ENCODE data around the gene GZMM.

The GZMM gene

GRCh38 chr19:542173-542866 is 1.5 kb upstream of the GZMM start:
- H3K4me3 Mint-ChIP-seq = no peak overlapping the region
- peak overlapping the region; percentile 94 for H3K27ac Mint-ChIP-seq (ENCODE audit: low read depth)
- ATAC-seq (replicated peaks; ENCODE audit: extremely low read depth, poor library complexity, severe bottlenecking) (no peak), DNase-seq (ENCODE audit: low spot score in 2 of 2) (no peak)
- peaks cover 38% of the 10 kb centered on the region for H3K36me3 Mint-ChIP-seq (ENCODE audit: insufficient read depth)
- H3K27me3 Mint-ChIP-seq = no peaks in the 10 kb centered on the region
- no peaks in the 10 kb centered on the region for H3K9me3 Mint-ChIP-seq
- peaks cover 27% of the 10 kb centered on the region for H3K4me1 Mint-ChIP-seq

- no peak for DNase-seq (ENCODE audit: low spot score in 2 of 2)
- H3K4me3 Mint-ChIP-seq = no peak overlapping the region
- ATAC-seq (replicated peaks; ENCODE audit: extremely low read depth, poor library complexity, severe bottlenecking) = no peak
- no peaks in the 10 kb centered on the region for H3K27me3 Mint-ChIP-seq
- H3K36me3 Mint-ChIP-seq (ENCODE audit: insufficient read depth) = peaks cover 33% of the 10 kb centered on the region
- H3K4me1 Mint-ChIP-seq = peaks cover 33% of the 10 kb centered on the region
- no peaks in the 10 kb centered on the region for H3K9me3 Mint-ChIP-seq
- no peak overlapping the region for H3K27ac Mint-ChIP-seq (ENCODE audit: low read depth)
Observed at GRCh38 chr19:547117-547516, 3.3 kb downstream of the GZMM start.

DNA sequence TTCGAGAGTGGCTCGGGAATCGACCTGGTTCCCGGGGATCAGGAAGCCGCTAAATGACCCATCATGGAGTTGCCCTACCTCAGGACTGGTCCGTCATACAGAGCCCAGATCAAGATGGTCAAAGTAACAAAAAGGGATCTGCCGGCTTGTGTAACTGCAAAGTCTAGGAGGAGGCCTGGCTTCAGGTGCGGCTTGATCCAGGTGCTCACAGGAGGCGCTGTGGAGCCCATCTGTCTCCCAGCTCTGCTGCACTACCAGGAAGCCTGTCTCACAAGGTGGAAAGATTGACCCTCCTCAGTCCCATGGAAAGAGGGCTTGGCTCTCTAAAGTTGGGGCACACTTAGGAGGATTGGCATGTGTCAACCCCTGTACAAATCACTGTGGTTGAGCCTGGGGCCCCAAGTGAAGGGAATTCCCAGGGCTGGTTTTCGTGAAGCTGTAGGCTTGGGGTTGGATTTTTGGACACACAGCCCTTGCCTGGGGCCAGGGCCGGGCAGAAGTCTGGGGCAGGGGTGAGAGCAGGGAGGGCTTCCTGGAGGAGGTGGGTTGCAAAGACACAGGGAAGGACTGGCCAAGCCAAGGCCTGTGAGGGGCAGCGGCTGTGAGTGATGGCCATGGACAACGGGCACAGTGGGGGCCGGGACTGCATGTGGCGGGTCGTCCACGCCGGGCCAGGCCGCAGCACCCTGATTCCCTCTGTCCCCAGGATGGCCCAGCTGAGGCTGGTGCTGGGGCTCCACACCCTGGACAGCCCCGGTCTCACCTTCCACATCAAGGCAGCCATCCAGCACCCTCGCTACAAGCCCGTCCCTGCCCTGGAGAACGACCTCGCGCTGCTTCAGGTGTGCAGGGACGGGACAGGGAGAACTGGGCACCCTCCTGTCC is 4.2 kb downstream of the GZMM start:
- Mint-ChIP-seq H3K36me3 (ENCODE audit: insufficient read depth) (peaks cover 33% of the 10 kb centered on the region), H3K4me1 (peaks cover 32% of the 10 kb centered on the region), H3K27ac (ENCODE audit: low read depth) (peak overlapping the region; percentile 68), H3K27me3 (no peaks in the 10 kb centered on the region), H3K9me3 (no peaks in the 10 kb centered on the region), H3K4me3 (no peak overlapping the region)
- DNase-seq (ENCODE audit: low spot score in 2 of 2) (no peak), ATAC-seq (replicated peaks; ENCODE audit: extremely low read depth, poor library complexity, severe bottlenecking) (no peak)

- no peak overlapping the region for H3K27ac Mint-ChIP-seq (ENCODE audit: low read depth)
- no peaks in the 10 kb centered on the region for H3K27me3 Mint-ChIP-seq
- no peak for DNase-seq (ENCODE audit: low spot score in 2 of 2)
- H3K4me3 Mint-ChIP-seq = no peak overlapping the region
- H3K4me1 Mint-ChIP-seq = peaks cover 22% of the 10 kb centered on the region
- no peak for ATAC-seq (replicated peaks; ENCODE audit: extremely low read depth, poor library complexity, severe bottlenecking)
- H3K36me3 Mint-ChIP-seq (ENCODE audit: insufficient read depth) = peaks cover 22% of the 10 kb centered on the region
- H3K9me3 Mint-ChIP-seq = no peaks in the 10 kb centered on the region
Observed at GRCh38 chr19:548886-549830, 5.3 kb downstream of the GZMM start.

DNA sequence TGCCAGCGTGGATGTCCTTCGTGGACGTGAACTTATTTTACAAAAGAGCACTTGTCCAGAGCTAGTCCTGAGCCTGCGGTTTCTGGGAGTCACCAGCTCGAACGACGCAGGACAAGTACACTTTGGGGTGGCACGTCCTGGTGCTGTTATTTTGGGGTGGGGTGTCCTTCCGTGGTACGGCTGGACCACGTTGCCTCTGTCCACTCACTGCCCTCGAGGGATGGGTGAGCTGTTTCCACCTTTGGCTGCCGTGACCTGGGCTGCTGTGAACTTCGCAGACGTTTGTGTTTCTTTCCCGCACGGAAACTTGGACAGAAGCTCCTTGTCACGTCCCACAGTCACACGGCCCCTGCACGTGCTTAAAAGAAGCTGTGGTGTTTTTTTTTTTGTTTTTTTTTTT is 11.0 kb downstream of the GZMM start:
- Mint-ChIP-seq H3K27me3 (no peaks in the 10 kb centered on the region), H3K36me3 (ENCODE audit: insufficient read depth) (no peaks in the 10 kb centered on the region), H3K9me3 (no peaks in the 10 kb centered on the region), H3K4me3 (no peak overlapping the region), H3K27ac (ENCODE audit: low read depth) (no peak overlapping the region), H3K4me1 (peaks cover 5% of the 10 kb centered on the region)
- ATAC-seq (replicated peaks; ENCODE audit: extremely low read depth, poor library complexity, severe bottlenecking) (no peak), DNase-seq (ENCODE audit: low spot score in 2 of 2) (no peak)

DNA sequence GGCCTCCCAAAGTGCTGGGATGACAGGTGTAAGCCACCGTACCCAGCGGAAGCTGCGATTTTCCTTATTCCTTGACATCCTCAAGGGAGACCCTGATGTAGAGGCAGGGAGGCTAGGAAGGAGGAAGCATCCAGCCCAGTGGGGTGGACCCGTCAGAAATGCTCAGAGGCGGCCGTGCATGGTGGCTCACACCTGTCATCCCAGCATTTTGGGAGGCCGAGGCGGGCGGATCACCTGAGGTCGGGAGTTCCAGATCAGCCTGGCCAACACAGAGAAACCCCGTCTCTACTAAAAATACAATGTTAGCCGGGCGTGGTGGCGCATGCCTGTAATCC is 11.6 kb downstream of the GZMM start:
- no peaks in the 10 kb centered on the region for H3K27me3 Mint-ChIP-seq
- H3K36me3 Mint-ChIP-seq (ENCODE audit: insufficient read depth) = no peaks in the 10 kb centered on the region
- no peak overlapping the region for H3K4me3 Mint-ChIP-seq
- no peak for ATAC-seq (replicated peaks; ENCODE audit: extremely low read depth, poor library complexity, severe bottlenecking)
- H3K4me1 Mint-ChIP-seq = peaks cover 5% of the 10 kb centered on the region
- DNase-seq (ENCODE audit: low spot score in 2 of 2) = no peak
- no peaks in the 10 kb centered on the region for H3K9me3 Mint-ChIP-seq
- H3K27ac Mint-ChIP-seq (ENCODE audit: low read depth) = no peak overlapping the region

GRCh38 chr19:556611-557382 is 12.9 kb downstream of the GZMM start:
- DNase-seq (ENCODE audit: low spot score in 2 of 2) = no peak
- Mint-ChIP-seq H3K36me3 (ENCODE audit: insufficient read depth) (no peaks in the 10 kb centered on the region), H3K4me3 (no peak overlapping the region), H3K27ac (ENCODE audit: low read depth) (no peak overlapping the region), H3K4me1 (peaks cover 1% of the 10 kb centered on the region), H3K27me3 (no peaks in the 10 kb centered on the region), H3K9me3 (no peaks in the 10 kb centered on the region)
- no peak for ATAC-seq (replicated peaks; ENCODE audit: extremely low read depth, poor library complexity, severe bottlenecking)

GRCh38 chr19:558770-559439 is 15.1 kb downstream of the GZMM start:
- Mint-ChIP-seq H3K4me1 (no peaks in the 10 kb centered on the region), H3K9me3 (no peaks in the 10 kb centered on the region), H3K27me3 (no peaks in the 10 kb centered on the region), H3K4me3 (no peak overlapping the region), H3K36me3 (ENCODE audit: insufficient read depth) (no peaks in the 10 kb centered on the region), H3K27ac (ENCODE audit: low read depth) (no peak overlapping the region)
- no peak for ATAC-seq (replicated peaks; ENCODE audit: extremely low read depth, poor library complexity, severe bottlenecking)
- DNase-seq (ENCODE audit: low spot score in 2 of 2) = no peak

DNA sequence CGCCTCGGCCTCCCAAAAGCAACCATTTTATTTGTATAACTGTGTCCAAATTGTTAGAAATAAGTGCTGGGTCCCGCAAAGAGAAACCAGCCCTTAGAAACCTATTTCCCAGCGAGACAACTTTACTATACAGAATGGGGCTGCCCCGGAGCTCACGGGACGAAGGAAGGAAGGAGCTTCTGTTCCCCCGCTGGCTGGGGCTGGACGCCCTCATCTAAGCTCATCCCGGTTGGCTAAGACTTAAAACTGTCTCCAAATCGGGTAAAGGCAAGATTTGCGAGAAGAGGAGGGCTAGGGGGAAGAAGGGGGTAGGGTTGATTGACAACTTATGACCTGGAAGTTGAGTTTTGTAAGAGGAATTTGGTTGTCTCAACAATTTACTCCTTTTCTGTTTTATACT is 16.3 kb downstream of the GZMM start:
- no peak for ATAC-seq (replicated peaks; ENCODE audit: extremely low read depth, poor library complexity, severe bottlenecking)
- H3K36me3 Mint-ChIP-seq (ENCODE audit: insufficient read depth) = no peaks in the 10 kb centered on the region
- H3K27me3 Mint-ChIP-seq = no peaks in the 10 kb centered on the region
- H3K4me3 Mint-ChIP-seq = no peak overlapping the region
- no peak for DNase-seq (ENCODE audit: low spot score in 2 of 2)
- H3K9me3 Mint-ChIP-seq = no peaks in the 10 kb centered on the region
- H3K4me1 Mint-ChIP-seq = no peaks in the 10 kb centered on the region
- no peak overlapping the region for H3K27ac Mint-ChIP-seq (ENCODE audit: low read depth)

DNA sequence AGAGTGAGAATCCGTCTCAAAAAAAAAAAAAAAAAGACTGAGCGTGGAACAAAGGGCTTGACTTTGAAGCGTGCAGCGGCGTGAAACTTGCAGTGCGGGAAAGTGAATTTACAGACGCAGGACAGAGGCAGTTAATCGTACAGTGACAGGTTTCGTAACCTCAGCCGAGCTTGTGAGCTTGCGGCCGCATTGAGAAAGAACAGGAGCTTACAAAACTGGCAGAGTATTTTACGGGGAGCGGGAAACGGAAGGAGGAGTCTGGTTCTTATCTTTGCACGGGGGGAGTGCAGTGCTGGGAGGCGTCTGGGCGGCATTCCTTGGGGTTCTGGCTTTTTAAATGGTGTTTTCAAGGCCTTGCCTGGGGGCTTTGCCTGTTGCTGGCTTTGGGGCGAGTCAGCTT is 22.6 kb downstream of the GZMM start:
- Mint-ChIP-seq H3K9me3 (no peaks in the 10 kb centered on the region), H3K27me3 (no peaks in the 10 kb centered on the region), H3K4me3 (no peak overlapping the region), H3K36me3 (ENCODE audit: insufficient read depth) (peaks cover 24% of the 10 kb centered on the region), H3K4me1 (peaks cover 7% of the 10 kb centered on the region), H3K27ac (ENCODE audit: low read depth) (no peak overlapping the region)
- DNase-seq (ENCODE audit: low spot score in 2 of 2) = no peak
- ATAC-seq (replicated peaks; ENCODE audit: extremely low read depth, poor library complexity, severe bottlenecking) = no peak

DNA sequence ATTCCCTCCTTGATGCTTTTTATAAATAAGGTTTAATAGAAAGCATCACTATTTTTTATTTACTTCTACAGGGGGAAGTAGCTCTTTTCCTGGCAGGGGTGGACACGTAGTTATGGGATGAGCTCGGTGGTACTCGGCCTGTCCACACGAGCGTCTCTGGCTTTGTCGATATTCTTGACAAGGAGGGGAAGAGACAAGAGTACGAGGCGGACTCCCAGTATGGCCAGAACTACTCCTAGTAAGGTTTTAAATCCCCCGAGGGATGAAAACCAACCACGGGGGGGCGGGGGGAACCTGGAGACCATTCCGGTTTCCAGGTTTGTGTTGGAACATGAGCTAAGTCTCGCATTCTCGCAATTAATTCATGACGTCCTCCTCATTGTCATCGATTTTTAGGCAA is 23.0 kb downstream of the GZMM start:
- Mint-ChIP-seq H3K36me3 (ENCODE audit: insufficient read depth) (peaks cover 24% of the 10 kb centered on the region), H3K27me3 (no peaks in the 10 kb centered on the region)

More for the DNA sequence above, 23.0 kb downstream of the GZMM start:
- DNase-seq (ENCODE audit: low spot score in 2 of 2) (no peak), ATAC-seq (replicated peaks; ENCODE audit: extremely low read depth, poor library complexity, severe bottlenecking) (no peak)
- Mint-ChIP-seq H3K4me1 (peaks cover 9% of the 10 kb centered on the region), H3K27ac (ENCODE audit: low read depth) (no peak overlapping the region), H3K9me3 (no peaks in the 10 kb centered on the region), H3K4me3 (no peak overlapping the region)
